GM12878 (cell line): ENCODE measurements around the gene SOAT2. TPM values are rescaled to one million over a fixed set of nuclear protein-coding genes. Genes with fewer than 3 reads are reported as not detected.

Experiments used
- ATAC-seq: fragments of 200-7000 bp; cut with Tn5 transposase; 3 replicates; pipeline ENCODE4 v1.9.1; 2020; ENCODE audit warnings: mild to moderate bottlenecking, moderate library complexity
- BruUV-seq: library from RNA; stranded (reverse); fragments of 400-500 nt; replicated peaks from 2 replicates; lab custom pipeline; 2021; lab: Mats Ljungman, UMichigan
- CTCF ChIA-PET: fragments of 300-600 bp; sonication (Branson Sonifier 250); formaldehyde crosslinking; extraction: SDS; loops from one replicate; lab custom pipeline; 2021; ENCODE audit warnings: inconsistent platforms; lab: Yijun Ruan, JAX
- POLR2A ChIA-PET: fragments of 350-600 bp; formaldehyde crosslinking; extraction: SDS; loops from one replicate; lab custom pipeline; 2021; ENCODE audit warnings: inconsistent platforms; lab: Charles Lee
- RAD21 ChIA-PET: fragments of 300-600 bp; sonication (Branson Sonifier 250); formaldehyde crosslinking; loops from one replicate; lab custom pipeline; 2023; ENCODE audit warnings: antibody characterized with exemption; ENCODE audit not compliant: unreplicated experiment; lab: Charles Lee
- SMC1A ChIA-PET: fragments of 300-600 bp; sonication (Branson Sonifier 250); formaldehyde crosslinking; loops from one replicate; lab custom pipeline; 2023; ENCODE audit not compliant: unreplicated experiment, uncharacterized antibody; lab: Charles Lee
- DNase-seq: peaks from one replicate; pipeline ENCODE4 v3.0.0-alpha.2; 2011; ENCODE audit warnings: low read depth, low spot score
- FAIRE-seq: peaks from 3 replicates; lab custom pipeline; 2011; peaks lifted over from hg19 to GRCh38; lab: Jason Lieb, UNC
- H2AFZ ChIP-seq: 2 replicates; pipeline ENCODE4 v1.6.0; 2011; ENCODE audit warnings: low read depth, low read length, control low read depth; ENCODE audit not compliant: control insufficient read depth
- H3K27ac ChIP-seq: 2 replicates; pipeline ENCODE4 v1.5.1; 2011; ENCODE audit warnings: control low read depth; ENCODE audit not compliant: control insufficient read depth, insufficient read depth
- H3K27me3 ChIP-seq, 2 experiments: replicated peaks in 1 of 2; 2 replicates each; pipeline versions ENCODE4 v1.6.0 to v1.6.1; 2011; ENCODE audit warnings: low read length in 1 of 2; ENCODE audit not compliant: control insufficient read depth in 2 of 2, insufficient read depth in 2 of 2
- H3K36me3 ChIP-seq, 2 experiments: 2 replicates each; pipeline ENCODE4 v1.5.1; 2011; ENCODE audit warnings: low read length in 1 of 2; ENCODE audit not compliant: control insufficient read depth in 2 of 2, insufficient read depth in 2 of 2
- H3K4me1 ChIP-seq: 2 replicates; pipeline ENCODE4 v1.6.1; 2011; ENCODE audit warnings: mild to moderate bottlenecking, low read length, moderate library complexity, mixed read lengths; ENCODE audit not compliant: control insufficient read depth, insufficient read depth
- H3K4me2 ChIP-seq: 2 replicates; pipeline ENCODE4 v1.6.0; 2011; ENCODE audit warnings: control low read depth; ENCODE audit not compliant: control insufficient read depth, insufficient read depth
- H3K4me3 ChIP-seq: fragments of 200-600 bp; sonication (generic); 2 replicates; pipeline ENCODE4 v1.5.1; 2016
- H3K79me2 ChIP-seq: 2 replicates; pipeline ENCODE4 v1.6.0; 2011; ENCODE audit warnings: low read length; ENCODE audit not compliant: control insufficient read depth, insufficient read depth
- H3K9ac ChIP-seq: 2 replicates; pipeline ENCODE4 v1.8.0; 2011; ENCODE audit warnings: low read length, control low read depth, mixed read lengths; ENCODE audit not compliant: control insufficient read depth, insufficient read depth
- H3K9me3 ChIP-seq: replicated peaks from 3 replicates; pipeline ENCODE4 v1.5.1; 2011; ENCODE audit warnings: mild to moderate bottlenecking, low read length; ENCODE audit not compliant: control insufficient read depth, insufficient read depth
- H4K20me1 ChIP-seq: 2 replicates; pipeline ENCODE4 v1.6.0; 2011; ENCODE audit not compliant: control insufficient read depth, insufficient read depth
- BACH1 ChIP-seq: fragments of 450-650 bp; IDR thresholded peaks from 2 replicates; pipeline ENCODE4 v1.6.1; 2017; ENCODE audit warnings: mild to moderate bottlenecking, borderline replicate concordance
- BMI1 ChIP-seq: fragments of 450-650 bp; IDR thresholded peaks from 2 replicates; pipeline ENCODE4 v1.6.1; 2016; ENCODE audit warnings: mild to moderate bottlenecking, moderate library complexity, borderline replicate concordance
- CEBPZ ChIP-seq: fragments of 150-350 bp; IDR thresholded peaks from 2 replicates; pipeline ENCODE4 v1.6.1; 2016; ENCODE audit warnings: low read depth, low read length
- ETV6 ChIP-seq, 2 experiments: fragments of 450-650 bp in 1 of 2; IDR thresholded peaks in 1 of 2; conservative IDR thresholded peaks in 1 of 2; 2 replicates each; pipeline ENCODE4 v1.6.1; 2014; ENCODE audit warnings: antibody characterized with exemption in 1 of 2, borderline replicate concordance in 1 of 2, low read depth in 1 of 2, mild to moderate bottlenecking in 1 of 2, moderate library complexity in 1 of 2
- FOS ChIP-seq: IDR thresholded peaks from 3 replicates; pipeline ENCODE4 v1.6.1; 2011; ENCODE audit warnings: borderline replicate concordance; ENCODE audit not compliant: insufficient read length; ENCODE audit errors: extremely low read depth
- FOXM1 ChIP-seq: IDR thresholded peaks from 2 replicates; pipeline ENCODE4 v1.6.1; 2012; ENCODE audit warnings: low read depth, mild to moderate bottlenecking, inconsistent platforms, low read length, moderate library complexity
- HDAC6 ChIP-seq: fragments of 200-600 bp; sonication (generic); IDR thresholded peaks from one replicate; pipeline ENCODE4 v1.8.0; 2017; ENCODE audit warnings: antibody characterized with exemption; ENCODE audit not compliant: unreplicated experiment
- MYB ChIP-seq: fragments of 150-350 bp; IDR thresholded peaks from 2 replicates; pipeline ENCODE4 v1.6.1; 2014; ENCODE audit warnings: mild to moderate bottlenecking, low read depth, low read length, borderline replicate concordance
- MYC ChIP-seq: IDR thresholded peaks from 2 replicates; pipeline ENCODE4 v1.6.1; 2011; ENCODE audit warnings: mild to moderate bottlenecking, low read length, moderate library complexity, inconsistent platforms; ENCODE audit not compliant: insufficient read depth, insufficient replicate concordance, insufficient read length, severe bottlenecking
- NFXL1 ChIP-seq: fragments of 450-650 bp; IDR thresholded peaks from 2 replicates; pipeline ENCODE4 v1.6.1; 2017; ENCODE audit warnings: antibody characterized with exemption, mild to moderate bottlenecking, borderline replicate concordance
- NR2F1 ChIP-seq: fragments of 450-650 bp; conservative IDR thresholded peaks from 2 replicates; pipeline ENCODE4 v1.6.1; 2017; ENCODE audit warnings: mild to moderate bottlenecking
- POU2F2 ChIP-seq: IDR thresholded peaks from 3 replicates; pipeline ENCODE4 v1.6.1; 2011; ENCODE audit warnings: low read depth, mild to moderate bottlenecking, low read length, borderline replicate concordance
- RAD51 ChIP-seq: fragments of 450-650 bp; IDR thresholded peaks from 2 replicates; pipeline ENCODE4 v1.6.1; 2016; ENCODE audit warnings: moderate library complexity, mild to moderate bottlenecking, inconsistent platforms
- WGBS: methylation state at CpG from one replicate; pipeline ENCODE4 v1.1.6; 2016; ENCODE audit warnings: low lambda C conversion rate; ENCODE audit not compliant: insufficient replicate concordance, insufficient coverage; ENCODE audit errors: missing lambda C conversion rate; 5-methylcytosine and 5-hydroxymethylcytosine counted together
- in situ Hi-C: fragments of 300-500 bp; cut with MboI; formaldehyde crosslinking; loops from 9 replicates; pipeline ENCODE4 v1.14.3; 2018; ENCODE audit warnings: mixed read lengths
- intact Hi-C: fragments of 100-400 bp; cut with micrococcal nuclease; formaldehyde crosslinking; loops from one replicate; pipeline ENCODE4 v1.14.2; 2022; ENCODE audit not compliant: unreplicated experiment
- polyA plus RNA-seq, 11 experiments: library from polyadenylated mRNA; depleted of rRNA in 4 of 11; unstranded in 6 of 11; stranded (reverse) in 5 of 11; fragments of >200 nt; fragmentation: Nextera tagmentation in 4 of 11; fragmentation: Illumina TruSeq in 1 of 11; extraction: Ambion mirVana in 4 of 11; extraction: Trizol in 1 of 11; gene quantifications; 1 replicate in 1 of 11; 2 replicates in 10 of 11; pipeline versions ENCODE4 v1.2.1 to v1.2.3, GENCODE V29; 2011 to 2016; ENCODE audit warnings: inconsistent platforms in 2 of 11, missing spikeins in 2 of 11, low read depth in 1 of 11
- total RNA-seq, 4 experiments: library from RNA; depleted of rRNA in 3 of 4; stranded (reverse); fragments of >200 nt in 3 of 4; fragmentation: Illumina TruSeq in 1 of 4; extraction: Trizol in 1 of 4; gene quantifications; 2 replicates each; pipeline versions ENCODE4 v1.2.1 to v1.2.3, GENCODE V29; 2013 to 2021

SOAT2 gene
- total and polyA plus RNA-seq, 10 of the 15 experiments (the other 5 are each of a cell fraction or from before 2014, with no cell fraction given): 0.08 to 1.7 (median 0.69) TPM

GRCh38 chr12:53096759-53097158, 6.5 kb upstream of the SOAT2 start:
- no peak overlapping the region for H3K27ac ChIP-seq
- no peak overlapping the region for H3K9ac ChIP-seq
- H3K4me1 ChIP-seq: peaks cover 9% of the 10 kb centered on the region
- H3K79me2 ChIP-seq: no peaks in the 10 kb centered on the region
- H3K36me3 ChIP-seq: no peaks in the 10 kb centered on the region
- FAIRE-seq: no peak
- ChIA-PET RAD21 (interaction anchor here (4.7 kb wide), 1 partner anchor 31 kb away, joined by 84 read pairs; no protein-coding TSS in a partner anchor), SMC1A (interaction anchor here (0.6 kb wide), 1 partner anchor 31 kb away, joined by 4 read pairs; no protein-coding TSS in a partner anchor), CTCF (interaction anchor here (11.8 kb wide), 1 partner anchor 15 kb away, joined by 177 read pairs; the partner anchor contains the start of gene SPRYD3), POLR2A (no interaction called here)
- WGBS: 48% methylated on average over 7 of the region's 9 CpGs
- no peaks in the 10 kb centered on the region for H4K20me1 ChIP-seq
- peaks cover 0 to 6% of the 10 kb centered on the region in 2 experiments; a peak in 2 of 4 replicates for H3K27me3 ChIP-seq
- no peak for DNase-seq
- no peak for TF ChIP-seq ETV6 (conservative IDR thresholded peaks at IDR 0.05 in 1 of 2, IDR thresholded peaks at IDR 0.05 in 1 of 2; ENCODE audit: borderline replicate concordance in 1 of 2, low read depth in 1 of 2)
- TF ChIP-seq CEBPZ: no peak
- TF ChIP-seq FOS: no peak
- TF ChIP-seq FOXM1: no peak
- no peak for TF ChIP-seq NR2F1
- no peak for TF ChIP-seq NFXL1
- no peak for TF ChIP-seq MYB
- no peak for TF ChIP-seq RAD51
- no peak for TF ChIP-seq POU2F2
- TF ChIP-seq BMI1: no peak
- TF ChIP-seq HDAC6: no peak
- TF ChIP-seq MYC: no peak
- TF ChIP-seq BACH1: no peak
- H2AFZ ChIP-seq: no peak overlapping the region
- no peaks in the 10 kb centered on the region for H3K9me3 ChIP-seq
- in situ Hi-C loops: no loop called here
- intact Hi-C loops: loop anchor here (5.0 kb wide), 1 partner anchor 44 kb away; the partner anchor contains the start of gene TNS2
- BruUV-seq: no TSS peak
- no peak overlapping the region for H3K4me2 ChIP-seq
- no peak for ATAC-seq
- no peak overlapping the region for H3K4me3 ChIP-seq
